NK-92 (cell line): ENCODE data around the gene SYT1.
"Not testable (repeated sequence)": the region's sequence is repeated elsewhere in the genome, so short reads cannot be mapped to it uniquely, and the experiment has no call there.

Experiments
- DNase-seq: peaks from one replicate; lab custom pipeline; 2025; ENCODE audit not compliant: unreplicated experiment; lab: John Stamatoyannopoulos, UW

SYT1 gene

DNA sequence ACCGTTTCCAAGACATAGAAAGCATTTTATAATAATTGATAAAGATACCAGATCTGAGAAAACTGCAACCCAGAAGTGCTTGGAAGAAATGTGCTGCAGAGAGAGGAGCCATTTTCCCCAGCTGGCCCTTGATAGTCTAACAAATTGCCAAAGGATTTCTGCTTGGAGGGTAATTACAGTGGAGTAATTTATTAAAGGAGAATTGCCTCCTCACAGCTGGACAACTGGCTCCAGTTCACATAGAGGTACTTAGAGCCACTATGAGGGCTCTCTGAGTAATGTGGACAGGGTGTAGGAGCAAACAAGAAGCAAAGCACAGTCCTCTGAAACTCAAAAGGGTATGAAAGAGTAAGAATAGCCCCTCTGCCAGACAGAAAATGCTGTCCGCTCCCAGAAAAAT is 335.6 kb downstream of the SYT1 start:
- DNase-seq, result no peak

DNA sequence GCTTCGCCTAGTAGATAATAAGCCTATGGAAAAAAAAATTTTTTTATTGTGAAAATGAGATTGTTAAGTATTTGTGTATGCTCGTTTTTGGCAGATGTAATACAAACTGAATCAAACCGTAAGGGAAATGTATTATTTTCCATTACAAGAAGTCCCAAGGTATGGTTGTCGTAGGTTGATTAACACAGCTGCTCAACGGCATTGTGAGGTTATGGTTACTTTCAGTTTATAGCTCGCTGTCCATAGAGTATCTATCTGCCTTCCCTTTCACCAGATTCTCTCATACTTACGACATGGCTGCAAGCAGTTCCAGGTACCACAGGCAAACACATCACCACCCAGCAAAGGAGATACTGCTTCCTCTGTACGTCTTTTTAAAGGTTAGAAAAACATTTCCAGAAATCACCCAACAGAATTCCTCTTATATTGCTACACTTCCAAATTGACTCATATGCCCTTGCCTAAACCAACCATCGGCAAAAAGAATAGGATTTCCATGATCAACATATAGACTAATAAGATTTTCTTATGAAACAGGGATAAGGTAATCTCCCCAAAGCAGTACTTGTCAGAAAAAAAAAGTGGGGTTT is 338.6 kb downstream of the SYT1 start:
- DNase-seq, result no peak

DNA sequence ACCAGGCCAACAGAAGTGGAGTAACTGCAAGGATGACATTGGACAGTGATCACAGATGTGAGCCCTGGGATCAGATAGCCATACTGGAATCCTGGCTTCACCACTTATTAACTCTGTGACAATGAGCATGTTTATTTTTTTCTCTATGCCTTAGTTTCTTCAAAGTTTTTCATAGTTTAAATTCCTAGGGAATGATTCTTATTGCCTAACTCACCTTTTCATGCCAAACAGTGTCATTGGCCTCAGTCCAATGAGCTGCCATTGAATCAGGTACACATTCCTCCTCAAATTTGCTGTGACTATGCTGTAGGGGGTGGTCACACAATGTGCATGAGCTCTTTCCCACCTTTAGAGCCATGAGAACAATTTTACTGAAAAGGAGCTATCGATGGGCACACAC is 342.3 kb downstream of the SYT1 start:
- DNase-seq, result no peak

DNA sequence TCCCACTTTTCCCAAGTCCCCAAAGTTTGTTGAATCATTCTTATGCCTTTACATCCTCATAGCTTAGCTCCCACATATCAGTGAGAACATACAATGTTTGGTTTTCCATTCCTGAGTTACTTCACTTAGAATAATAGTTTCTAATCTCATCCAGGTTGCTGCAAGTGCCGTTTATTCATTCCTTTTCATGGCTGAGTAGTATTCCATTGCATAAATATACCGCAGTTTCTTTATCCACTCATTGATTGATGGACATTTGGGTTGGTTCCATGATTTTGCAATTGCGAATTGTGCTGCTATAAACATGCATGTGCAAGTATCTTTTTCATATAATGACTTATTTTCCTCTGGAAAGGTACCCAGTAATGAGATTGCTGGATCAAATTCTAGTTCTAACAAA is 345.8 kb downstream of the SYT1 start:
- not testable (repeated sequence) for DNase-seq

DNA sequence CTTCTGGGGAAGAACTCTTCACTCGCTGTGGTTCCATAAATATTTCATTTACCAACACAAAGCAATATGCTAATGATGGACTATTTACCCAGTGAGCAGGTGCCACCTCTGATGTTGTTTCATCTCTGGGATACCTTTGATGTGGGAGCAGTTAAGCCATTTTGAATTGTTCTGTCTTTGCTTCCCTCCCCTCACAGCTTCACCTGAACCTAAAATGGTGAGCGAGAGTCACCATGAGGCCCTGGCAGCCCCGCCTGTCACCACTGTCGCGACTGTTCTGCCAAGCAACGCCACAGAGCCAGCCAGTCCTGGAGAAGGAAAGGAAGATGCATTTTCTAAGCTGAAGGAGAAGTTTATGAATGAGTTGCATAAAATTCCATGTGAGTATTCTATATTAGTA is 352.7 kb downstream of the SYT1 start:
- no peak for DNase-seq

DNA sequence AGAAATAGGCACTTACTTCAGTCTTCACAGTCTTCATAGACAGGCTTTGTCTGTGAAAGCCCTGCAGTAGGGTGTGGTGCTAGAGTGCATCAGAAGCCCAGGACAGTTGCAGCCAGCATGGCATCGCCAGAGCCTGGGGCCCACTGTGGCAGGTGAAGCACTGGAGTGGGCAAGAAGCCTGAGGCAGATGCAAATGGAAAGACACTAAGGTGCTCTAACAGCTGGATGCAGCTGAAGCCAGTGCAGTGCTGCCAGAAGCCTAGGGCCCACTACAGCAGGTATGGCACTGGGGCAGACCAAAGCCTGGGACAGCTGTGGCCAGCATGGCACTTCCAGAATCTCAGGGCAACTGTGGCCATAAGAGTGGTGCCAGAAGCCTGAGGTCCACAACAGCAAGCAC is 358.6 kb downstream of the SYT1 start:
- DNase-seq, result no peak

DNA sequence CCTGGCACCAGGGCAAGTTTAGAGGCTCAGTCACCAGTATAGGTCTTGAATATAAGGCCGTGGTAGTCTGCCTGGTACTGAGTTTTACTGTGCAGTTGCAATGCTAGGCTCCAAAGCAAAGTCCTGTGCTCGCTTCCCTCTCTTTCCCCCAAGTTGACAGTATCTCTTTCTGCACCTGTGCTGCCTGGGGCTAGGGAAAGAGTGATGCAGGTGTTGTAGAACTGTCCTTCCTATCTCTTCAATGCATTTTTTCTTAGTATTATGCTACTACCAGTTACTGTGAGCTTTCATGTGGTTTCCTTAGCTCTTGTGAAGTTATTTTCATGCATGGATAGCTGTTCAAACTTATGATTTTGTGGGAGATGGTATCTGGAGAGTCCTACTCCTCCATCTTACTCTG is 359.2 kb downstream of the SYT1 start:
- no peak for DNase-seq

DNA sequence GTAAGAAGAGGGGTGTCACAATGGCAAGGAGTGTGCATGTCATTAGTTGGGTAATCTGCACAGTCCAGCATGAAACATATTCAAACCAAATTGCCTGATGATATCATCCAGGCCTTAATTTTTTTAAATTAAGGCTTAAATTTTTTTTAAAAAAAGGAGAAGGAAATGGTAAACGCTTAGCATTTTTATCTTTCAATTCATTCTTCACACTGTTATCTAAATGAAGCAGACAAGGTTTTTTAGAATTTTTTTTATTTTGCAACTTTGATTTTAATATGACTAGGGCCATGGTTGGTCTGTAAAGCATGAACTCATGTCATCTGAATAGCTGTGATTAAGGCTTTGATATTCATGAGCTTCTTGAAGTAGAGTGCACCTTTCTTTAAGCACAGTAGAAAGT is 362.5 kb downstream of the SYT1 start:
- no peak for DNase-seq

DNA sequence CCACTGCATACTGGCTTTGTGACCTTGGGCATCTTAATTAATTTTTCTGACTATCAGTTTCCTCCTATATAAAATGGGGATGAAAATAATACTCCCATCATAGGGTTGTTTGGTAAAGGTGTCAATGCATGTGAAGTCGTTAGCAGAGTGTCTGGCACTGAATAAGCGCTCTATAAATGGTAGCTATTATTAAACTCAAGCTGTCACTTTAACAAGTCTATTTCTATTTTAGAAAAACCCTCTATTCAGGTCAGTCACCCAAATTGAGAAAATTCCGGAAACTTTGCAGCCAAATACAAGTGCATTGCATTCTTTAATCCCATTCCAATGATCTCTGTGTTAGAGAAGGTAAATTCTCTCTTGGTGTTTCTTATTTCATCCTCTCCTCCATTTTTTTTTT is 363.1 kb downstream of the SYT1 start:
- DNase-seq, result no peak

DNA sequence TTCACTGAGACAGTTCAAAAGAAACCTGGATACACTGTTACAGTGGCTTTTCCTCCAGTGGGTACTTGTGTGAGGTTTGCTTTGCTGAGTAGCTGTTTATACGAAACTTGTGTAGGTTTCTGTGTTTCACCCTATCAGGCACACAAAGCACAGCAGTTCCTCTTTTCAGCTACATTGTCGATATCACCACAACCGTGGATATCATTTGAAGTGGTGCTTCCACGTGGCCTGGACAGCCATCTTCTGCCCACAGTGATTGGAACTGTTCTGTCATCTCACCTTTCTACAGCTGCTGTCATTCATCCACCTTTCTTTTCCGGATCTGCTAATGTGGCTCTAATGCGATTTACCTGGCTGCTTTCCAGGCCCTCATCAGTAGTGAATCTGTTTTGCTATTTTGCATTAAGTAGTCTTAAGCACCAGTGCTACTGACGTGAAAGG is 368.8 kb downstream of the SYT1 start:
- no peak for DNase-seq

DNA sequence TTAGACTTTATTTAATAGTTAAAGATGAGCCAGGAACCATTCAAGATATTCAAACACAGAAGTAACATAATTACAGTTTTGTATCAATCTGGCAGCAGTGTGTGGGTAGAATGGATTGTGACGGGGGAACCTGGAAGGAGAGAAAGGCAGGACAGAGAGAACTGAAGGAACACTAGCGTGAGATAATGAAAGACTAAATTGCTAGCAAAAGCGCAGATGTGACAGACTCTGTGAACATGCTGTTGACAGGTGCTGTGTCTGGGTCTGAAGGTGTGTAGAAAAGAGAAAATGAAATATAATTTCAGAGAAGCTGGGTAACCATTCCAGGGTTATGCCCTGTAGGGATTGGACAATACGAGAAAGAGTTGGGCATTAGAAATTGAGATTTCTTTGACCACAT is 372.3 kb downstream of the SYT1 start:
- no peak for DNase-seq

DNA sequence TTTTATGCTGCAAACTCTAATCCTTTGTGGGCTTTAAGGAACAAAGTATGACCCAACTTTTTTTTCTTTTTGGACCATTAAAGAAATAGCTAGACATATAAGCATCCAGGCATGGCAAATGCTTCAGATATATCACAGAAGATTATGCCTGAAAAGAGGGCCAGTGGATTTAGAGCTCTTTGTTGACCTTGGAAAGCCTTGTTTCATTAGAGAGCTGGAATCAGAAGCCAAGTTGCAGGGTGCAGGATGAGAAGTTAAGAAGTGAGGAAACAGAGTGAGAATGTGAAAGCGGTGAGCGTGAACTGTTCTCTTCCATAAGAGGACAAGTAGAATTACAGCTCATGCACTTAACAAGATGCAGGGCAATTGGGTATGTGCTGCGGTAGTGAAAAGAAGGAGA is 373.7 kb downstream of the SYT1 start:
- DNase-seq, result no peak

DNA sequence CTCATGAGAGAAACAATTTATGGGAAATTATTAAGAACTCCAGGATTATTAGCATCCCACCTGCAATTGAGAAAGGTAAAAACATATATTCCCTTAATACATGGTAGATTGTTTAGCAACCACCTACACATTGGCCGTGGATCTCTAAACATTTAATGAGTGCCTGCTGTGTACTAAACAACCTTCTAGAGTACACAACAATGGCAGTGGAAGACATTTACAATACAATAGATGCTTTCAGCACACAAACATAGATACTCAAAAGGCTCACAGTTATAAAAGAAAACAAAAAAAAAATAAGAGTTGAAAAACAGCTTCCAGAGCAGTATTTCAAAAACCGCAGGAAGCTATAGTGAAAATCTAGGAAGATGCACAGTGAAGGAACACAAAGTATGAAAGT is 382.9 kb downstream of the SYT1 start:
- DNase-seq, result no peak

DNA sequence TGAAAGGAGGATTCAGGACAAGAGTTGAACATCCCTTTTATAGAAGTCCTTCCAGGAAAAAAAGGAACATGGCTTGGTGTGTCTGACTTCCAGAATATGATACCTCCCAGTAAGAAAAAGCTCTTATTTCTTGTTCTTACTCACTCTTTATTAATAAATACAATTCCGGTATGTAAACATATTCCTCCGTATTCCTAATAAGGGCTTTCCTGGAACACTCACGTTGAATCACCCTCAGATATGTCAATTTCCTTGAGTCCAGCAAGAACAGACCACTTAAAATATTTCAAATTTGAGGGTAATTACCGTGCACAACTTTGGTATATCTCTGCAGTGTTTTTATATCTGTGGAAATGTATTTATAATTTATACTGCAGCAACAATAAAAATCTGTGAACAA is 385.6 kb downstream of the SYT1 start:
- no peak for DNase-seq

DNA sequence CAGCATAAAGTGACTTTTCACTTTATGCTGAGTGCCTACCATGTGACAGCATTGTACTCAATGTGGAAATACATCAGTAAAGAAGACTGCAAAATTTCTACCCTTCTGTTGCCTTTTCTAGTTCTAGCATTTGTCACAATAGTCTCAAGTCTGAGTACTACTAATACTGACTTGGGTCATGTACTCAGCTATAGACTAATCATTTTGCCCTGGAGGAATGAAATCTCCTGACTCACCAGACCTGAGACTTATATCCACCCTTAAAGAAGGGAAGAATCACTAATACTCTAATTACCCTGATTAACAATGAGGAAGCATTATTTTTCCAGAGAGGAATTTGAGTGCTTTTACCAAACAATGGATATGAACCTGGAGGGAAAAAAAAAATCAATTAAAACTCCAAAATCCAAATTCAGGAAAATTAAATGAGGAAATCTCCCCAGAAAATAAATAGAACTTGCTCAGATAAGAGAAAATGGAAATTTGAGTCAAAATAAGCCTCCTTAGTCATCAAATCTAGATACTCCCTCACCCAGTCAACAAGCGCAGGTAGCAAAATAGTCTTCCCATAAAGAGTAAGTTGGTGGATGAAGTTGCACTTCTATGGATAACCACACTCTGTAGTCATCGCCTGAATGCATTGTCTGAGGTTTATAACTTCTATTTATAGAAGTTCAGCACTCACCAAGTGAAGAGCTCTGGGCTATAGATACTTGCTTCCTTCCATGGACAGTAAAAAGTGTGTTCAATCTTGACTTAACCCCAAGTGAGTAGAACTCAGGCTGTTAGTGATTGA is 386.6 kb downstream of the SYT1 start:
- no peak for DNase-seq

DNA sequence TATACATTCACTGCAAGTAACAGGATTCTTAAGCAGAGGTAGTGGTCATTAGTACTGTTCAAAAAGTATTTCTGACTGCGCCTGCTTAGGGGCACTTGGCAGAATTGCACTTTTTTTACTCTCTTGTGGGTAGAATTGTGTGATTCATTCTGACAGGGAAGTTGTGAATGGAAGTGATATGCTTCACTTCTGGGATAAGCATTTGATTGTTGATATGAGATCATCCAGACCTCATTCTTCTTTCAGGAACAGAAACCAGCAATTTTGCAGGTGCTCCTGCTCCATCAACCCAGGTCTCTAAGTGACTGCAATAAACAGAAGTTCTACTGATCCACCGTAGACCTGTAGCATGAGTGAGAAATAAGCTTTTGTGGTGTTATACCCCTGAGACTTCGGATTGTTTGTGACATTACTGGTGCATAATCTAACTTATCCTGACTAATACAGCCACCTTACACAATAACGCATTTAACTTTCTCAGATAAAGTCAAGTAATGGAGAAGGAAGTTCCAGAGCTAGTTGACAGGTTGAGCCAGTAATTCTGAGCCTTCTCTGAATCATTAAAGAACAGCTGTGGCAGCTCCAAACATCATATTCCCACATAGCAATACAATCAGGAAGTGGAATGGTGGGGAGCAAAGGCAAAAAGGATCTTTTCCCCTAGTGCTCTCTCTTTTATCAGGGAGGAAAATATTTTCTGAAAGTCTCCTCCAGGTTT is 387.9 kb downstream of the SYT1 start:
- no peak for DNase-seq

DNA sequence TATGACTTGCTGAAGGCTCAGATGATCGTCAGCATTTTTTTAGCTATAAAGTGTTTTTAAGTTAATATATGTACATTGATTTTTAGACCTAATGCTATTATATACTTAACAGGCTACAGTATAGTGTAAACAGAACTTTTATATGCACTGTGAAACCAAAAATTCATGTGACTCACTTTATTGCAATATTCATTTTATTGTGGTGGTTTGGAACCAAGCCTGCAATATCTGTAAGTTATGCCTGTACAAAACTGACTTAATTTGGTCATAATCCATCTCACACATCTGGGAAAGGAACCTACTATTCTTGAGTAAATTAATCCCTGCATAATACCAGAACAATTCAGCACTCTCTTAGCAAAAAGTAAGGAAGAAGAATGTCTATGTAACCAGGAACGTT is 390.7 kb downstream of the SYT1 start:
- no peak for DNase-seq

DNA sequence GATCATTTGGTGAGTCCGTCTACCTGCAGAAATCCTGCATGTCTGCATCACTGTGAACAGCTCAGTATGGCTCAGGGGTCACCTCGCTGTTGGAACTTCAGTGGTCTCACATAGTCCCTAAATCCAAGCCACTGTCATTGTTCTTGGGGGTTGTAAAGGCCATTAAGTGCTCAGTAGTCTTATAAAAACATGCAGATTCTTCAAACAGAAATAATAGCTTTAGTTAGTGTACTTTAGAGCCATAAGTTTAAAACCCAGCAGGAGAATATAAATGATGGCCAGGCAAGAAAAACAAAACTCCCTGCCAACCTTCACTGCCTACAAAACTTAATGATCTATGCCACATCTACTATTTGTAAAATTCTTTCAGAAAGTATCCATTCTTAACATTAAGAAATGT is 396.3 kb downstream of the SYT1 start:
- DNase-seq, result no peak

DNA sequence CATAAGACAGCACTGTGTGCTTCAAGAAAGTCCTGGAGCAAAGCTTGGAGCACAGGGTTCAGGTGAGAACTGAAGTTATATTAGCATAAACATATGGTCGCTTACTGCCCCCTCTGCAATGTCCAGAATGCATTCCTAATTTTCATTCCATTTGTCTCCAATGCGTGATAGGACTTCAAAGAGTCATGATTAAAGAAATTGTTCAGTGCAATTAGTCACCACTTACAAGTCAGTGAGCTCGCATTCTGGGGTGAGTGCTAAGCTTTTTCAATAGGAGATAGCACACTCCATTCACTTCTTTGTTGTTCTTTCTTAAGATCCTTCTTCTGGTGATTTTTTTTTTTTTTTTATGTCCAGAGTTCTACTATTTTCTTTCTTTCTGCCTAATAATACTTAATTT is 398.4 kb downstream of the SYT1 start:
- no peak for DNase-seq

DNA sequence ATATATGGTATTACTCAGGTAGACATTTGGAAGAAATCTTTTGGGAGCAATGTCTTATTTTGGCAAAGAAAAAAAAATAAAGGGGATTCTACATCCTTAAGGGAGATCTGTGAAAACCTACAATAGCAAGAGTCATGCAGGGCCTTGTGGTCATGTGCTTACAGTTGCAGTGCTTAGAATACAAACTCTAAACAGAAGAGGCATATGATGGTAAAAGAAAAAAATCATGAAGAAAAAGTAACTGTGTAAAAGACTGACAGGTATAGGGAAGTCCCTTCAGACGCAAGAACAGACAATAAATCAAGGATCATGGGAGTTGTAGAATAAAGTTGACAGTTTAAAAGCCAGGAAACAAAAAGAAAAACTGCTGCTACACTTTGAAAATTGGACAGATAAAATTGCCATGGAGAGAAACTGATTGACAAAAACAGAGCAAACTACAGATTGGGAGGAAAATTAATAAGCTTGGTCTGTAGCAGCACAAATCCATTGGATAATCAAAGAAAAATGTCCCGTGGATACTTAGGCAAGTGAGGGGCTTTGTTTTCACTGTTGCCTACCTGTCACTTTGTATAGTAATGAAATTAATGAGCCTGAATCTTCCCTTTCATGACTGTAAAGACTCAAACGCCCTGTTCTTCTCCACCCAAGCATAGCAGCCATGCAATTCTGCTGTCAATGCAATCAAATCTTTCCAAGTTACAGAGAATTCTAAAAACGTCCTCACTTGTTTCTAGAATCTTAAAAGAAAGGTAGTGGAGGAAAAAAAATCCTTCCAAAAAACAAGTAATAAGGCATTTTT is 402.0 kb downstream of the SYT1 start:
- no peak for DNase-seq

DNA sequence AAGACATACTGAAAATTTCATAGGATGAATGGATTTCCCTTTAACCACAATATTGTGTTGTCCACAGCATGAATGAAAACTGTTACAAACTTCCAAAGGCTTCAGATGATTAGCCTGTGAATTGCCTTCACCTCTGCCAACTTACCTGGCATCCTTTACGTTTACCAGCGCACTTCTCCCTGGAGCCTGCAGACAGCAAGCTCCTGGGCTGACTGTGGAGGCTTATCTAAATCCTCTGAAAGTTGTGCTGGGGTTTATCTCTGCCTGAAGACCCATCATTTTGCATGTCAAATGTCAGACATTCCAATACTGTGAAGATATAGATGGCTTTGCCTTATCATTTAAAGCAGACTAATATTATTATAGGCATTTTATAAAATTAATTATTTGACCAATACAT is 403.0 kb downstream of the SYT1 start:
- no peak for DNase-seq
